Activated CD4-positive, alpha-beta T cell treated with anti-CD3 and anti-CD28 coated beads, Interleukin-2, amount 50 U/mL, for 24 hours (primary cell): ENCODE results near the gene SMG9.

Source experiments
- DNase-seq, 2 donors: peaks; one replicate each; pipeline ENCODE4 v3.0.0-alpha.2; 2020; ENCODE audit warnings: low read depth in 1 of 2, low spot score in 1 of 2

SMG9 gene

DNA sequence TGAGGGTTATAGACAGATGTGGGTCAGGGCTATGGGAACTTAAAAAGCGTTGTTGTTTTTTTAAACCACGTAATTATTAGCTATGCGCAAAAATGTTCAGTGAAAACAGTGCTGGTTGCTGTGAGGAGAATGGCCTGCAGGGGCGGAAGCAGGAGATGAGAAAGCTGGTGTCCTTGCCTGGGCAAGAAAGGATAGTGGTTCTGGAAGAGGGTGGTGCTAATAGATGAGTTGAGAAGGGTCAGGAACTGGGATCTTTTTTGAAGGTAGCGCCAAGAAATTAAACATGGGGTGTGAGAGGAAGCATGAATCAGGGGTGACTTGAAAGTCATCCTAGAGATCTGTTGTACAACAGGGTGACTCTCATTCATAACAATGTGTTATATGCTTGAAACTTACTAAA lies 4.8 kb upstream of the SMG9 start:
- no peak for DNase-seq

DNA sequence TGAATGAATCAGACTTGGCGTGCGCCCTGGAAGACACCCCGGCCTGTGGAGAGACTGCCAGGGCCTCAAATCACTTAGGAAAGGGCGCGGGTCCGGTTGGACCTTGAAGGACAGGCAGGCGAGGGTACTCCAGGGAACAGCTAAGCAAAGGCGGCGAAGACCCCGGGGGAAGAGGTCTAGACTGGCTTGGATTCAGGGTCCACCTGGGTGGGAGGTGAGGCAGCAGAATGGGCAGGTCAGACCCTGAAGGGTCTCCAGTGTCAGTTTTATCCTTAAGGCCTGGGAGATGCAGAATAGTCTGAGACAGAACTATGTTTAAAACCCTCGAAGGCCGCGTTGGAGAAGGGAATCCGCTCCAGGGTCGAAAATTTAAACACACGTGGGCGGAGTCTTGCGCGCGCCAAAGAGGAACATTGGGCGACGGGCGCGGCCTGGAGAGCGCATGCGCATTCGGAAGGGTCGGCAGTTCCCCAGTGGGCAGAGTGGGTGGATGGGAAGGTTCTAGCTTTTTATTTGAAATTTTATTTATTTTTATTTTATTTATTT lies 567 bp upstream of the SMG9 start:
- DNase-seq, result peak; percentile 55 to 81

GRCh38 chr19:43754253-43754502 lies 584 bp downstream of the SMG9 start:
- no peak for DNase-seq

DNA sequence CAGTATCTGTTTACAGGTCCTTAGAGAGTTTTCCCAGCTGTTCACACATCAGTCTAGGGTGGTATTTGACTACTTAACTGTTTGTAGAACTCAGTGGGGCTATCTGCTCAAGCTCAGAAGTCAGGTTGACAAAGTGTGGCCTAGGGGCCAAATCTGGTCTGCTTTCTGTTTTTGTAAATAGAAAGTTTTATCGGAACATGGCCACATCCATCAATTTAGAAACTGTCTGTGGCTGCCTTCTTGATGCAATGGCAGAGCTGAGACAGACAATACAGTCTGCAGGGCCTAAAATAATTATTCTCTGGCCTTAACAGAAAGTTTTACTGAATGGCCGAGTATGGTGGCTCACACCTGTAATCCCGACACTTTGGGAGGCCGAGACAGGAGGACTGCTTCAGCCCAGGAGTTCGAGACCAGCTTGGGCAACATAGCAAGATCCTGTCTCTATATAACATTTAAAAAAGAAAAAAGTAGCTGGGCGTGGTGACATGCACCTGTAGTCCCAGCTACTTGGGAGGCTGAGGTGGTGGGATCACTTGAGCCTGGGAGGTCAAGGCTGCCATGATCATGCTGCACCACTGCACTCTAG lies 2.4 kb downstream of the SMG9 start:
- DNase-seq, result no peak

DNA sequence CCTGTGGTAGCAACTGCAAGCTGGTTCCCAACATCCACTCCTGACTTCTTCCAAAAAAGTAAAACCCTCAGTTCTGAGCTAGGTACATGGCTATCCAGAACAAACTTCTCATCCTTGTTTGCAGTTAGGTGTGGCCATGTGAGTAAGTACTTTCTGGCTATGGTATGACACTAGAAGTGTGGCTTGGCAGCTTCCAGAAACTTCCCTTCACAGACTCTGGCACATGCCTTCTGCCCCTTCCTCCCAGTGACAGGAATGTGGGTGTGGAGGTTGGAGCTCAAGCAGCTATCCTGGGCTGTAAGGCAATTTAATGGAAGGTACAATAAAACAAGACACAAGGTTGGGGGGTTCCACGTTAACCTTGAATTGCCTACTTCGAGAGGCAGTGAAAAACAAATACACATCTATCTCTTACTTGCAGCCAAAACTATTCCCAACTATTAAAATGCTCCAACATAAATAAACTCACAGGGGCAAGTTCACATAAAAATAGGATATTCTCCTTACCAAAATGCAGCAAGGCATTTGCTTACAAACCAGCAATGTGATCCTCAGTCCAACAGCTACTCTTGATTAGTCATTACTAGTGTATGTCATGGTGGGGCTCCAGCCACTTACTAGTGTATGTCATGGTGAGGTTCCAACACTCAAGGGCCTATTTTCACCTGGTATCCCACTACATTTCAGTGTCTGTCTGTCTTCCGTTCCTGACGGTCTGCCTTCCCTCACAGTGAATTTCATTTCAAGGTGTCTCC lies 3.1 kb downstream of the SMG9 start:
- DNase-seq, result no peak

GRCh38 chr19:43749898-43750297 lies 4.9 kb downstream of the SMG9 start:
- DNase-seq, result no peak

DNA sequence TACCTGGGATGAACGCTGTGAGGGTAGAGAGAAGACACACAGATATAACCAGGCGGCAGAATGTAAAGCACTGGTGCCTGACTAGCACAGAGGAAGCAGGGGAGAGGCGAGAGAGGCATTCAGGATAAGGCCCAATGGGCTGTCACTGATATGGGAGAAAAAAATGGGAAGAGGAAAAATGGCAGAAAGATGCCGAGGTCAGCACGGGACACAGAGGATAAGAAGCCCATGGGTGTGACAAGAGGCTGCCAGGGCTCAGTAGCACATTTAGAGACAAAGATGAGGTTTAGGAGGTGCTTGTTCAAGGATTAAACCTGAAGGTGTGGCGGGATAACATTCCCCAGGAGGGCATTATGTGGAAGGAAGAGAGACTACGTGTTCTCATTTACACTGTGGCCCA lies 5.6 kb downstream of the SMG9 start:
- DNase-seq, result no peak

DNA sequence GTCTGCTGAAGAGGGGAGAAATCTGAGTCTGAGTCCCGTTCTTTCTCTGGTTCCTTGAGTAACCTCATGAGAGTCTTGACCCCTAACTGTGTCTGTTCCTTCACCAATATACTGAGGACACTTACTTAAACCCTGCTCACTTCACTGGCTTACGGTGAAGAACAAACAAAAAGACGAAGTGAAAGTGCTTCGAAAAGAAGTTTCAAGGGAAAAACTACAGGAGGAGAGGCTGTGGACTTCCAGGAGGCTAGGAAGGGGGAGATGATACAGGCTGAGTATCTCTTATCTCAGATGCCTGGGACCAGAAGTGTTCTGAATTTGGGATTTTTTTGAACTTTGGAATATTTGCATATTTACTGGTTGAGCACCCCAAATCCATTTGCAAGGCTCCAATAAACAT lies 6.1 kb downstream of the SMG9 start:
- DNase-seq, result no peak

- no peak for DNase-seq
These were observed 6.6 kb downstream of the SMG9 start for GRCh38 chr19:43748205-43748594.

GRCh38 chr19:43747557-43748204 lies 7.1 kb downstream of the SMG9 start:
- DNase-seq, result no peak

DNA sequence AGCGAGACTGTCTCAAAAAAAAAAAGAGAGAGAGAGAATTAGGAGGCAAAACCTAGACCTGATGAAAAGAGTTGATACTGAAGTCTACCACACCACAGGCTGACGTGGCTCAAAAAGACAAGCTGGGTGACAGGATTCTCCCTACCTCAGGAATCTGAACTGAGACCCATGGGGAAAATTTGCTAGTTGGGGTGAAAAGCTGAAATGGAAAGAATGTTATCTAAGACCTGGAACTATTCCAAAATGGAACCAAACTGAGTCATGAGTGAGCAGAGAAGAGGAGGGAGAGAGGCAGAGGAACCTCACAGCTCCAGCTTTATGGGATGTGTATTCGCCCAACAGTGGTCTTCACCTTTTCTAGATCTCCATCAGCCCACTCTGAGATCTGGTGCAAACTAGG lies 11.7 kb downstream of the SMG9 start:
- no peak for DNase-seq

- DNase-seq, result no peak
These were observed 13.5 kb downstream of the SMG9 start for GRCh38 chr19:43741075-43741825.

- no peak for DNase-seq
These were observed 15.1 kb downstream of the SMG9 start for GRCh38 chr19:43739439-43740235.

DNA sequence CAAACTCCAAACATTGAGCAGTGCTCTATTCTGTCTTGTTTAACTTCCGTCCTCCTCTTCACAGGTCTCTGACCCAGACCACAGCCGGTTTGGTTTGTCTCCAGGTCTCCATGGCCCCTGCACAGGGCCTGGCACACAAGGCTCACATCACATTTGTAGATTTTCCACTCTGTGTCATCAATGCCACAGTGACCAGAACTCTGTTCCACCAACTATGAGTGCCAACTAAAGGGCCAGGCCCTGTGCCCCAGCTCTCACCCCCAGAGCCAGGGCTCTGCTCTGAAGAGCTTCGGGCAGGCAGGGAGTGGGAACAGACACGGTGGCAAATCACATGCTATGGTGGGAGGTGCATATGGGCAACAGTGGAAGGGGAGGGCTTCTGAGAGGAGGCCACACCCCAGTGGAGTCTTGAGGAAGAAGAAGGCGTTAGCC lies 16.0 kb downstream of the SMG9 start:
- no peak for DNase-seq

- no peak for DNase-seq
These were observed 18.8 kb downstream of the SMG9 start for GRCh38 chr19:43735957-43736356.

DNA sequence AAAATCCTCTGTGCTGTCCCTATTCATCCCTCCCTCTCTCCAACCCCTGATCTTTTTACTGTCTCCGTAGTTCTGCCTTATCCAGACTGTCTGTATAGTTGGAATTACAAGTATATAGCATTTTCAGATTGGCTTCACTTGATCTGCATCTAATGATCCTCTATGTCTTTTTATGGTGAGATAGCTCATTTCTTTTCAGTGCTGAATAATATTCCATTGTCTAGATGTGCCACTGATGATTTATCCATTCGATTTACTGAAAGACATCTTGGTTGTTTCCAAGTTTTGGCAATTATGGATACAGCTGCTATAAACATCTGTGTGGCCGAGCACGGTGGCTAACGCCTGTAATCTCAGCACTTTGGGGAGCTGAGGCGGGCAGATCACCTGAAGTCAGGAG lies 19.7 kb downstream of the SMG9 start:
- no peak for DNase-seq

GRCh38 chr19:43731846-43732245 lies 22.9 kb downstream of the SMG9 start:
- no peak for DNase-seq

GRCh38 chr19:43731346-43731745 lies 23.4 kb downstream of the SMG9 start:
- DNase-seq, result no peak

DNA sequence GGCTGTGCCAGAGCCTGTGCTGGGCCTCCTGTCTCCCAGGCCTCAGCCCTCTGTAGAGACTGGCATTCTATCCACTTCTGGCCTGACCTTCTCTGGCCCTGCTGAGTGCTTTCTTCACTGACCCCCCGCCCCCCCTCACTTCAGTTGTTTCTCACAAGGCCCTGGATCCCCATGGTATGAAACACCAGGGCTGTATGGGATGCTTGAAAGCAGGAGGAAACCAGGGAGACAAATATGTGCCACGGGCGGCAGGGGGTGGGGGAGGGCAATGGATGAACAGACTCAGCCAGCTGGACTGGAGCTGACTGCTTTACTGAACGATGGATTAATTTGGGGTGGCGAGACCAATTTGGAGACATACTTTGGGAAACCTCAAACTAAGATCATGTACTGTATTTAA lies 24.8 kb downstream of the SMG9 start:
- no peak for DNase-seq

DNA sequence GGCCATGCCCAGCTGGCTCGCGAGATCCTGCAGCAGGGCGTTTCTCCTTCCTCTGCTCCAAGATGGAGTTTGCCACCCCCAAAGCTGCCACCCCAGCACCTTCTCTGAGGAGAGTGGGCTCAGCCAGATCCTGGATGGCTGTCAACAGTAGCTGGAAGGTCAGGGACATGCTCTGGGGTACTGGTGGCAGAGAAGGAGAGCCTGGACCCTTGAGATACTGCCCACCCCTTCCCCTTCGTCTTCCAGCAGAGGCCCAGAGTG lies 27.2 kb downstream of the SMG9 start:
- DNase-seq, result no peak
